Stimulated activated CD8-positive, alpha-beta memory T cell treated with anti-CD3 and anti-CD28 coated beads, Interleukin-12 subunit alpha, Interleukin-12 subunit beta, amount 100 ng/mL, for 24 hours (primary cell): ENCODE results near the gene SH3BP5.

Source experiments
- DNase-seq: peaks from one replicate; pipeline ENCODE4 v3.0.0-alpha.2; 2020; ENCODE audit errors: extremely low read depth

SH3BP5 gene

GRCh38 chr3:15298504-15298903, 33.9 kb downstream of the SH3BP5 start:
- DNase-seq = no peak

DNA sequence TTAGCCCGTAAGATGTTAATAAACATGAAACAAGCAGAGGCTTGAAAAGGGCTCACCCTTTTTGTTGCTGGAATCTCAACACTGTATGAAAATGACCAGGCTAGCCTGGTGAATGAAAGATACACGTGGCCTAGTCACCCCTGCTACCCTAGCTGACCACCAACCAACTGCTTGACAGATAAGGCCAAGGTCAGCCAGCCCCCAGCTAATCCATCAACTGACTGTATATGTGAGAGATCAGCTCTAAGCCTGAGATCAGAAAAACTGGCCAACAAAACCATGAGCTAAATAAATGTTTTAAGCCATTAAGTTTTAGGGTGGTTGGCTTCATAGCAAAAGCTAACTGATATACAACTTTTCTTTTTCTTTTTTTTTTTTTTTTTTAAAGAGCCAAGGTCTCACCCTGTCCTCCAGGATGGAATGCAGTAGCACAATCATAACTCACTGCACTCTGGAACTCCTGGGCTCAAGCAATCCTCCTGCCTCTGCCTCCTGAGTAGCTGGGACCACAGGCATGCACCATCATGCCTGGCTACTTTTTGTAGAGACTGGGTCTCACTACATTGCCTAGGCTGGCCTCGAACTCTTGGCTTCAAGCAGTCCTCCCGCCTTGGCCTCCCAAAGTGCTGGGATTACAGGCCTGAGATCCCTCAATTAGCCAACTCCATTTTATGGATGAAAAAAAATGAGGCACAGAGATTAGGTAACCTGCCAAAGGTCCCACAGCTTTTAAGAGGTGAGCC, 34.6 kb downstream of the SH3BP5 start:
- DNase-seq = no peak

DNA sequence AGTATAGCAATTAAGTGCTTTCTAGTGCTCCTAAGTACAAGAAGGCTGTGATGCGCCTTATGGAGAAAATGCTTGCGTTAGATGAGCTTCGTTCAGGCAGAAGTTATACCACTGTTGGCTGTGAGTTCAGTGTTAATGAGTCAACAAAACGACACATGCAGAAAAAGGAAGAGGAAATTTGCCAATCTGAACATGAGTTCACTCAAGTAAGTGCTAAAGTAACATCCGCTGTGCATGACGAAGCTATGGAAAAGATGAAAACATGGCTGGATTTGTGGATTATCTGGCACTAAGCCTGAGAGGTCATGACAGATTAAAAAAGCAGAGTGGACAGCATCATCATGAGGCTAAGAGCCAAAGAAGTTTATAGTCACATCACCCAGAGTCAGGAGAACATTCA, 36.9 kb downstream of the SH3BP5 start:
- no peak for DNase-seq

DNA sequence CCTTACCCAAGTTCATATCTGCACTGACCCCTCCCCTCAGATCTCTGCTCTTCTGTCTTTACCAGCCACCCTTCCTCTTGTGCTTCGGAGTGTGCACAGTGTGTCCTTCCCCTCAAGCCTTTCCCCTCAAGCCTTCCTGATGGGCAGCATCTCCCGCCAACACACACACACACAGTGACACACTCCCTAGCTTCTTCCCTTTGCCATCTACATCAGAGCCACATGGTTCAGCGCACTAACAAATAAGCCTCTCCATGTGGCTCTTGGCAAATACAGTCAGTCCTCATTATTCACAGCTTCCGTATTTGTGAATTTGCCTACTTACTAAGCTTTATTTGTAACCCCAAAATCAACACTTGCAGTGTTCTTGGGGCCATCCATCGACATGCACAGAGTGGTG, 37.5 kb downstream of the SH3BP5 start:
- no peak for DNase-seq

GRCh38 chr3:15292765-15293522, 39.4 kb downstream of the SH3BP5 start:
- no peak for DNase-seq

GRCh38 chr3:15291589-15292541, 40.5 kb downstream of the SH3BP5 start:
- no peak for DNase-seq

DNA sequence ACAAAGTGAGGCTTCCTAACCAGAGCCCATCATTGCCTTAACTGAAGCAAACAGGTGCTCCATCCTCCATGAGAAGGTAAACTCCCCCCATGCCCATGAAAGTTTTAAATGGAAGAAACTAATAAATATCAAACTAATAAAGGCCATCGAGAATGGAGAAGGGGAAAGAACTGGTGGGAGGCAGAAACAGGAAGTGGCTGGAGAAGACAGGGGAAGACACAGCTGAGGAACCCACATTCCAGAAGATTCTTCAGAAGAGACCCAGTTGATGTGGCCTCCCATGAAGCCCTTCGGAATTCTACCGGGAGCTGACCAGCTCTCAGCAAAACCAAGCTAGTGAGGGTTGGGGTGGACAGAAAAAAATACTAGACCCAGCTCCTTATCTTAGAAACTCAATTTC, 41.6 kb downstream of the SH3BP5 start:
- DNase-seq = no peak

DNA sequence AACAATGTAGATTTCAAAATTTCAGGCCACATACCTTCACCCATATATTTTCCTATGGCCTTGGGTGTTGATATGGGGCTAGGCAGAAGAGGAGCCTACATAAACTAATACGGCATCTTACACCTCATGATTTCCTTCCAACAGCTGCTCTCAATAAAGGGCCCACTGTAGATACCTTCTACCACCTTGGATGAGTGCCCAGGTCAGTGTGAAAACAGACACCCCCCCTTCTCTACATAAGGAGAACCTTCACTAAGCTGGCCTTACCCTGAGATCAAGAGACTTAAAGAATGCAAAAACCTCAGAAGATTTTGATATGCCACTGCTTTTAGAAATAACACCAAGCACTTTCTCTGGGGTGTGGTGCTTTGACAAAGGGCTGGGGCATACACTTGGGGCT, 42.7 kb downstream of the SH3BP5 start:
- no peak for DNase-seq

DNA sequence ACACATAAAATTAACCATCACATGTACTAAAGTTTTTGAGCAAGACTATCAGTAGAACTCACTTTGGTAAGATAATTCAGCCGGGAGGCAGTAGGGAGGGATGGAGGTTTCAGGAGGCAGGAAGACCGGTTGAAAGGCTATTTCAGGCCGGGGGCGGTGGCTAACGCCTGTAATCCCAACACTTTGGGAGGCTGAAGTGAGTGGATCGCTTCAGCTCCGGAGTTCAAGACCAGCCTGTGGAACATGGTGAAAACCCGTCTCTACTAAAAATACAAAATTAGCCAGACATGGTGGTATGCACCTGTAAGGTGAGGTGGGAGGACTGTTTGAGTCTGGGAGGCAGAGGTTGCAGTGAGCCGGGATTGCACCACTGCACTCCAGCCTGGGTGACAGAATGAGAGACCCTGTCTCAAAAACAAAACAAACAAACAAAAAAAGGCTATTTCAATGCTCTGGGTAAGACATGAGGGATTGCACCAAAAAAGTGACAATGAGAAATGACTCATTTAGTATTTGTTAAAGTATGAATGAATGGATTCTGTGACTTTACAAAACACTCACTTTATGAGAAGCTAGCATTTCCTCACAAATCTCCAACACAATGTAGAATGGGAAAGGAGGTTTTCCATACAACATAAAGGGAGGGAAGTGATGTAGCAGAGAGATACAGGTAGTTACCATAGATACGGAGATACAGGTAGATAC, 43.9 kb downstream of the SH3BP5 start:
- no peak for DNase-seq

- DNase-seq = no peak
Observed at GRCh38 chr3:15287565-15288330, 44.6 kb downstream of the SH3BP5 start.

DNA sequence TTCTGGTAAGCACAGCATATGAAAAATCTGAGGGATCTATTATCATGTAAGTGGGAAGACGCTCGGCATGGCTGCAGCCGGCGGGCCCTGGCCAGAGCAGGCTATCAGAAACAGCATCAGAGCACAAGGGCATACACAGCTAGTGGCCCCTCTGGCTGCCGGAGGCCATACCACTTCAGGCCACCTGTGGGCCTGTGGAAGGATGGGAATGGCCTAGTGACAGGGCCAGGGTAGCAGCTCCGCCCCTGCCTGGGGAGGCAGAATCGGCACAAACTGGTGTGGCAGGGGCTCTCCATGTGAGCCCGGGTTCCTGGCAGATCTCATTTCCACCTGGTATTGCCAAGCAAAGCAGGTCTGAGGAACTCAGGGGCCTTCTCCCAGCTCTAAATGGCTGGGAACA, 46.4 kb downstream of the SH3BP5 start:
- DNase-seq = no peak

DNA sequence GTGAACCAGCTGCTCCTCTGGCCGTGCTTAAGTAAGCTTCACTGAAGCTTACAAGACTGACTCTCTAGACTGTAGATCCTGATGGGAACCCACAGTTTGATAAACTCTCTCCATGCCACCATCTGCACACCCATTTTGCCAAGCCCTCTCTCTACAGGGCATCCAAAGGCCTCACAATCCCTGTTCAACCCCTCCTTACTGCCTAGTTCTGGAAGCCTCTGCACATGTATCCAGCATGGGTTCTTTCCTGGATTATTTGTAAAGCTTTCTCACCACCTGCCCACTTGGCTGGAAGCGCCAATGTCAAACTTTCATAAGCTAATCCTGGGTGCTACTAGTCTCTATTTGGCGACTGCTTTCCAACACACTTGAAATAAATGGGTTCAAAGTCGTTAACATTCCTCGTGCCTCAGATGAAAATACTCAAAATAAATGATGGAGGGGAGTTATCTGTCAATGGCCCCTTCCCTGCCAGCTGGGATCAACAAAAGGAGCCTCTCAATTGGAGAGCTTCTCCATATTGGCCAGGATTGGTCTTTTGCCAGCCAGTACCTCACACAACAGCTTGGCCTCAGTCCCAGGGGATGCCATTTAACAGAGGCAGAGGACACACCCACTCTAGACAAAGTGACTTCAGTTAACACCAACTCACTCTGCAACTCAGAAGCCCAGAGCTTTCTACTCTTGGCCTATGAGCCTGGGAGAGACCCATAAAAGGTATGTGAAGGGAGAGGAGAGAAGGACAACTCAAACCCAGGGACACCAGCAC, 48.1 kb downstream of the SH3BP5 start:
- DNase-seq = no peak

GRCh38 chr3:15283702-15284101, 48.7 kb downstream of the SH3BP5 start:
- no peak for DNase-seq

- DNase-seq = no peak
Observed at GRCh38 chr3:15281817-15282216, 50.6 kb downstream of the SH3BP5 start.

DNA sequence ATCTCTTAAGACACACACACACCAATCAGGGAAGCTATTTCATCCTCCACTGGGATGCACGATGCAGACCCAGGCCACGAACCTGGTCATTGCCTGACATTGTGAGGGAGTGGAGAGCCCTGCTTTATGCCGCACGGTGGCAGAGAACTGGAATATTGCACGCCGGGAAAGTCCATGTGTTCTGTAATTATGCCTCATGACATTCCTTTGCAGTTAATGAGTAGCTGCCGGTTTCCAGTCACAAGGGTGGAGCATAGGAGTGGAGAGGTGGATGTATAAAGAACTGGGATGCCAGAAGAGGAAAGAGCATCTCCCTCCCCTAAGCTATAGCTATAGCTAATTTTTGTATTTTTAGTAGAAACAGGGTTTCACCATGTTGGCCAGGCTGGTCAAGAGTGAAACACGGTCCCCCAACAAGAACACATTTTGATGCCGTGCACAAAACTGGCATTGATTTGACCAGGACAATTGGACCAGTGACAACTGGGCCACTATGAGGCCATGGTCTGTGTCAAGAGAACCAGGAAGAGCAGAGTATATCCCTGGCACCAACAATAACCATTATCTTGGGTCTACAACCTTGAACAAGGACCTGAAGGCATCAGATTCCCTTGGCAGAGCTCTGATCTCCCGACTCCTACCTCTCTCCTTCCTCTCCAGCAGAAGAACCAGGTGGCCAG, 51.4 kb downstream of the SH3BP5 start:
- no peak for DNase-seq

DNA sequence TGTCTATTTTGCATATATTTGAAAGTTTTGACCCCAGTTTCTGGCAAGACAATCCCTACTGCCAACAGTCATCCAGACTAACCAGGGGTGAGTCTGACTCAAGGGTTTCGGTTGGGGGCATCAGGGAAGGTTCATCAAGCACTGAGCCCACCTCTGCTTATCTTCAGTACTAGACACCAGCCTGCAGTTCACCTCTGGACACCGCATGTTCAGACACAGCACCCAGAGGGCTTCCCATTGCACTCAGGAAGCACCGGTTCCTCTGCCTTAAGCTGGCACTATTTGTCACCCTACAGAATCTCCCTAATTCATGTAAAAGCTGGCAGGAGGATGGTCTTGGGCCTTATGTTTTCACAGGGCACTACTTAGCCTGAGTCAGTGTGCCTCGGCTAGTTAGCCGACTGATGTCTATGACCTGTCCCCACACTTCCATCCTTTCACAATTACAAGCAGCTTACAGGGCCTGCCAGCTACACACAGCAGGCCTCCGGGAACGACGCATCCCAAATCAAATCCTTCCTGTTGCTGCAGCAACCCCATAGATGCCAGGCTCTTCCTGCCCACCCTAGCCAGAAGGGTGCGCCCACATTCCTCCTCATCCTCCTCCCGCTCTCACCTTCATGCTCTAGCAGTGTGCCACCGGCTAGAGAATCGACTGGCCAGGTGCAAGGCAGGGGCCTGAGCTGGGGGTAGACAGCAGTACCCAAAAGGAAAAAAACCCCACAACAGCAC, 52.5 kb downstream of the SH3BP5 start:
- no peak for DNase-seq

DNA sequence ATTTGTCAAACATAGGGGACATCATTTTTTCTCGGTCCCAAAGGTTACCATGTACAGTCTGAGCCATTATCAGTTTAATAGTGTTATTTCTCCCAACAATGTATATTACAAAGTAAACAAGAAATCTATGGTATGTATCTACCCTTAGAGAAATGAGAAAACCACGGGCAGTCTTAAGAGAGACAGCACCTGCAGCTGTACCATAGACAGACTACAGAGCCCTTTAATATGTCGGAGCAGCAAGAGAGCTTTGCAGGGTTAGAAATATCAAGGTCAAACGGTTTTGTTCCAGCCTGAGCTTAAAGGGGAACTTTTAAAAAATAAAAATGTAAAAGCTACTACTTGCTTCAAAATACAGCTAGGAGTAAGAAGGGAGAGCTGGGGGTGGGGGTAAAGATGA, 53.2 kb downstream of the SH3BP5 start:
- no peak for DNase-seq

- DNase-seq = no peak
Observed at GRCh38 chr3:15277861-15278500, 54.4 kb downstream of the SH3BP5 start.
